ENCODE measurements around the gene NELL2.

The NELL2 gene

DNA sequence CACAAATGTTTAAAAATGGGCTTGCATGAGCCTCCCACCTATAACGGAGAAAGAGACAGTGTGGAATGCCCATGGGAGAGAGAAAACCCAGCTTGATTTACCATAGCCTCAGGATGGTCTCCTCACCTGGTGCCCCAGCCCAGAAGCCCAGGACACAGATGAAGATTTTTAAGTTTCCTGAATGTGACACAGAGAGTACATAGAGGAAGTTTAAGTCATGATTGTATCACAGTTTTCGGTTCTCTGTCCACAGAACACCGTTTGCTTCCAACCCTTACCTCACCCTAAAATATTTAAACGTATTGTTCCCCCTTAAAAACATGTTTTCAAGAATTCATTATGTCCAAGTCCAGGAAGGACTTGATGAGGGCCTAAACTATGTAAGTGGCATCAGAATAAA is 56.2 kb downstream of the NELL2 start:
- no peak overlapping the region for H3K4me3 ChIP-seq (ENCODE audit: low read depth, low read length)
- DNase-seq (ENCODE audit: low read depth): no peak
- TF ChIP-seq CTCF (conservative IDR thresholded peaks at IDR 0.05; ENCODE audit: low read depth, low read length): no peak

DNA sequence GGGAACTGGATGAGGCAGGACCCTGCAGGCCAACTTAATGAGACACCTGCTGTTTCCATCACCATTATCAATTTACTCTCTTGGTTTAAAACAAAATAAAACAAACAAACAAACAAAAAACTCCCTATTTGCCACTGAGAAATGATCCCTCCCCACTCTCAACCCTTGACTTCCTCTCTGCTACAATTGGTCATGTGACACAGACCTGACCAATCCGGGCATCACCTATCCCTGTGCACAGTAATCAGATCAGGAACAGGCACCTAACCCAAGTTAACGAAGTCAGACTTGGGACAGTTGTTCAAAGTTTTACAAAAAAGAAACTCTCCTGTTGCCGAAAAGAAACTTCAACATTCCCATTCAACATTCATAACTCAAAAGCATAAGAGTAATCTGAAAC is 58.4 kb downstream of the NELL2 start:
- TF ChIP-seq CTCF (conservative IDR thresholded peaks at IDR 0.05; ENCODE audit: low read depth, low read length): no peak
- H3K4me3 ChIP-seq (ENCODE audit: low read depth, low read length): no peak overlapping the region
- DNase-seq (ENCODE audit: low read depth): no peak

DNA sequence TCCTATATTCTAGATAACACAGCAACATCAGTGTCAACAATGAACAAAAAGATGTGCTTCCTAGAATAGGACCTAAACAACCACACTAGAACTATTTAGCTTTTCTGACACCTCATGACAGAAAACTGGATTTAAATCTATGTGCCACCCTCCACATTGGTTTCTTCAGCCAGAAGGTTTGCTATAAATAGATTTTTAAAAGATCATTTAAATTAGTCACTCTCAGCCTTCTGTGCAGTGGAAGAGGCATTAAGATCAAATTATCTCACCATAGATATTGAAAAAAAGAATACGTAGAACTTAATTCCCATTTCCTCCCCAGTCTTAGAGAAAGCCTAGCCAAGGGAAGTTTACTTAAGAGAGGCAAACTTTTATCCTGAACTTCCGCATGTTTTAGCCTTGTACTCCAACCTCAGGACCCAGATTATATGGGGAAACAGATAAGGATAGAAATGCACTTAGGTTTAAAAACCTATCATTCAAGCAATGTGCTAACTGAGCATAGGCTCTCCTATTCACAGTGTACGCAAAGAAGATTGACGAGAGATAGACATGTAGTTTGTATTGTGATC is 59.6 kb downstream of the NELL2 start:
- no peak overlapping the region for H3K4me3 ChIP-seq (ENCODE audit: low read depth, low read length)
- no peak for TF ChIP-seq CTCF (conservative IDR thresholded peaks at IDR 0.05; ENCODE audit: low read depth, low read length)
- no peak for DNase-seq (ENCODE audit: low read depth)

GRCh38 chr12:44812062-44812461 is 64.1 kb downstream of the NELL2 start:
- no peak for DNase-seq (ENCODE audit: low read depth)
- no peak for TF ChIP-seq CTCF (conservative IDR thresholded peaks at IDR 0.05; ENCODE audit: low read depth, low read length)
- H3K4me3 ChIP-seq (ENCODE audit: low read depth, low read length): no peak overlapping the region

DNA sequence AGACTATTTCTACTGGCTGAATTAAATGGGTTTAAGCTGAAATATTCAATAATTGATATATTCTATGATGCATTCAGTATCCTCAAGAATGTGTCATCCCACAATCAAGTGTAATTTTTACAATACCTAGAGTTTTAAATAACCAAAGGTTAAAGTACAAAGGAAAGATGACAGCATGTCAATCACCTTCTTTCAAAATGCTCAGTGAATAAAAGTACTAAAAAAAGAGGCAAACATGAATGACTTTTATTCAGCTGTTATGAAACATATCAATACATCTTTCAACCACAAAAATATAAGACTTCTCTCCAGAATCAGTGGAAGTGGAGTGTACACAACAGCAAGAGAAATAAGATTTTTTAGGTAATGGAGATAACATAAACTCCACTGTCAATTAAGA is 72.0 kb downstream of the NELL2 start:
- H3K4me3 ChIP-seq (ENCODE audit: low read depth, low read length): no peak overlapping the region
- DNase-seq (ENCODE audit: low read depth): no peak
- TF ChIP-seq CTCF (conservative IDR thresholded peaks at IDR 0.05; ENCODE audit: low read depth, low read length): no peak

GRCh38 chr12:44795970-44796369 is 80.1 kb downstream of the NELL2 start:
- no peak overlapping the region for H3K4me3 ChIP-seq (ENCODE audit: low read depth, low read length)
- DNase-seq (ENCODE audit: low read depth): no peak
- no peak for TF ChIP-seq CTCF (conservative IDR thresholded peaks at IDR 0.05; ENCODE audit: low read depth, low read length)

- no peak overlapping the region for H3K4me3 ChIP-seq (ENCODE audit: low read depth, low read length)
- DNase-seq (ENCODE audit: low read depth): no peak
Measured at GRCh38 chr12:44788731-44789130, 87.4 kb downstream of the NELL2 start.

More at GRCh38 chr12:44788731-44789130, 87.4 kb downstream of the NELL2 start:
- TF ChIP-seq CTCF (conservative IDR thresholded peaks at IDR 0.05; ENCODE audit: low read depth, low read length): no peak
